HEK293 (cell line): ENCODE results near the gene ANO1.

Source experiments
- CTCF ChIA-PET: fragments of 350-600 bp; formaldehyde crosslinking; extraction: SDS; loops from one replicate; lab custom pipeline; 2021; ENCODE audit warnings: antibody characterized with exemption; lab: Yijun Ruan, JAX
- POLR2A ChIA-PET: fragments of 300-600 bp; formaldehyde crosslinking; extraction: SDS; loops from one replicate; lab custom pipeline; 2020; ENCODE audit warnings: antibody characterized with exemption, inconsistent platforms; lab: Yijun Ruan, JAX
- H3K27ac ChIP-seq: fragments of 200-500 bp; sonication (Bioruptor generic); 2 replicates; pipeline ENCODE4 v1.5.1; 2014; ENCODE audit warnings: low read depth, low read length, control low read depth, inconsistent platforms; ENCODE audit errors: extremely low read depth
- H3K36me3 ChIP-seq, 2 experiments: fragments of 200-500 bp in 1 of 2; sonication (Bioruptor generic) in 1 of 2; 1 replicate in 1 of 2; 2 replicates in 1 of 2; pipeline ENCODE4 v1.5.1; 2014 to 2017; ENCODE audit warnings: inconsistent platforms in 2 of 2, low read length in 2 of 2; ENCODE audit not compliant: control insufficient read depth in 2 of 2, insufficient read depth in 1 of 2
- H3K4me1 ChIP-seq: fragments of 200-500 bp; sonication (Bioruptor generic); 2 replicates; pipeline ENCODE4 v1.5.1; 2014; ENCODE audit warnings: mild to moderate bottlenecking, low read length, inconsistent platforms; ENCODE audit not compliant: control insufficient read depth, insufficient read depth
- H3K4me3 ChIP-seq: 2 replicates; pipeline ENCODE4 v1.5.1; 2011; ENCODE audit warnings: low read depth, mild to moderate bottlenecking, control low read depth, low read length, moderate library complexity
- H3K9me3 ChIP-seq: fragments of 200-500 bp; sonication (Bioruptor generic); 2 replicates; pipeline ENCODE4 v1.5.1; 2014; ENCODE audit warnings: low read depth, low read length, inconsistent platforms; ENCODE audit not compliant: control insufficient read depth, insufficient read depth
- KLF9 ChIP-seq: fragments of 450-650 bp; formaldehyde crosslinking; IDR thresholded peaks from 2 replicates; pipeline ENCODE4 v1.5.1; 2016; ENCODE audit warnings: missing biosample characterization, missing genetic modification characterization, low read depth
- PRDM10 ChIP-seq: fragments of 450-650 bp; formaldehyde crosslinking; IDR thresholded peaks from 2 replicates; pipeline ENCODE4 v1.5.1; 2016; ENCODE audit warnings: missing biosample characterization, missing genetic modification characterization
- ZBTB1 ChIP-seq: fragments of 450-650 bp; formaldehyde crosslinking; IDR thresholded peaks from 2 replicates; pipeline ENCODE4 v1.5.1; 2016; ENCODE audit warnings: missing biosample characterization, missing genetic modification characterization
- ZBTB21 ChIP-seq: fragments of 450-650 bp; formaldehyde crosslinking; IDR thresholded peaks from 2 replicates; pipeline ENCODE4 v1.5.1; 2017; ENCODE audit warnings: missing biosample characterization, missing genetic modification characterization
- ZNF112 ChIP-seq: fragments of 450-650 bp; formaldehyde crosslinking; IDR thresholded peaks from 2 replicates; pipeline ENCODE4 v1.5.0; 2017; ENCODE audit warnings: missing biosample characterization, missing genetic modification characterization
- ZNF121 ChIP-seq: fragments of 450-650 bp; formaldehyde crosslinking; IDR thresholded peaks from 2 replicates; pipeline ENCODE4 v1.5.1; 2016; ENCODE audit warnings: missing biosample characterization, missing genetic modification characterization
- ZNF138 ChIP-seq: fragments of 450-650 bp; formaldehyde crosslinking; IDR thresholded peaks from 2 replicates; pipeline ENCODE4 v1.5.1; 2016; ENCODE audit warnings: missing biosample characterization, missing genetic modification characterization, borderline replicate concordance
- ZNF223 ChIP-seq: fragments of 450-650 bp; formaldehyde crosslinking; IDR thresholded peaks from 2 replicates; pipeline ENCODE4 v1.5.1; 2016; ENCODE audit warnings: missing biosample characterization, missing genetic modification characterization
- ZNF24 ChIP-seq: fragments of 450-650 bp; formaldehyde crosslinking; IDR thresholded peaks from 2 replicates; pipeline ENCODE4 v1.5.1; 2016; ENCODE audit warnings: missing biosample characterization, missing genetic modification characterization
- ZNF335 ChIP-seq: fragments of 450-650 bp; formaldehyde crosslinking; conservative IDR thresholded peaks from 2 replicates; pipeline ENCODE4 v1.5.1; 2016; ENCODE audit warnings: missing biosample characterization, missing genetic modification characterization
- ZNF350 ChIP-seq: fragments of 450-650 bp; formaldehyde crosslinking; IDR thresholded peaks from 2 replicates; pipeline ENCODE4 v1.5.0; 2017; ENCODE audit warnings: missing biosample characterization, mild to moderate bottlenecking, missing genetic modification characterization
- ZNF366 ChIP-seq: fragments of 450-650 bp; formaldehyde crosslinking; conservative IDR thresholded peaks from 2 replicates; pipeline ENCODE4 v1.5.1; 2016; ENCODE audit warnings: missing biosample characterization, missing genetic modification characterization
- ZNF610 ChIP-seq: fragments of 450-650 bp; formaldehyde crosslinking; IDR thresholded peaks from 2 replicates; pipeline ENCODE4 v1.5.1; 2016; ENCODE audit warnings: missing biosample characterization, missing genetic modification characterization, borderline replicate concordance
- ZNF624 ChIP-seq: fragments of 450-650 bp; formaldehyde crosslinking; IDR thresholded peaks from 2 replicates; pipeline ENCODE4 v1.5.1; 2017; ENCODE audit warnings: missing biosample characterization, missing genetic modification characterization
- ZNF626 ChIP-seq: fragments of 450-650 bp; sonication (Bioruptor Pico); formaldehyde crosslinking; IDR thresholded peaks from 2 replicates; pipeline ENCODE4 v1.5.1; 2018; ENCODE audit warnings: missing biosample characterization, missing genetic modification characterization, inconsistent platforms
- ZNF677 ChIP-seq: fragments of 450-650 bp; IDR thresholded peaks from 2 replicates; pipeline ENCODE4 v1.5.0; 2018; ENCODE audit warnings: missing biosample characterization, mild to moderate bottlenecking, missing genetic modification characterization, moderate library complexity
- ZNF704 ChIP-seq: fragments of 450-650 bp; formaldehyde crosslinking; IDR thresholded peaks from 2 replicates; pipeline ENCODE4 v1.5.1; 2016; ENCODE audit warnings: missing biosample characterization, missing genetic modification characterization
- ZNF768 ChIP-seq: fragments of 450-650 bp; formaldehyde crosslinking; IDR thresholded peaks from 2 replicates; pipeline ENCODE4 v1.5.1; 2018; ENCODE audit warnings: missing biosample characterization, mild to moderate bottlenecking, missing genetic modification characterization
- TF ChIP-seq, protein P1 (sequence below): fragments of 450-650 bp; formaldehyde crosslinking; IDR thresholded peaks from 2 replicates; pipeline ENCODE4; 2016; ENCODE audit warnings: missing biosample characterization, missing genetic modification characterization
- TF ChIP-seq, protein P2 (sequence below): IDR thresholded peaks from 2 replicates; pipeline ENCODE4 v1.6.1; 2011; ENCODE audit warnings: mild to moderate bottlenecking, low read depth, low read length, borderline replicate concordance

Gene ANO1

GRCh38 chr11:70100280-70100603, 22.1 kb downstream of the ANO1 start:
- CTCF ChIA-PET, result interaction anchor here (1.6 kb wide), 1 partner anchor 17 kb away, joined by 4 read pairs; no protein-coding TSS in a partner anchor
- H3K36me3 ChIP-seq, result no peaks in the 10 kb centered on the region

DNA sequence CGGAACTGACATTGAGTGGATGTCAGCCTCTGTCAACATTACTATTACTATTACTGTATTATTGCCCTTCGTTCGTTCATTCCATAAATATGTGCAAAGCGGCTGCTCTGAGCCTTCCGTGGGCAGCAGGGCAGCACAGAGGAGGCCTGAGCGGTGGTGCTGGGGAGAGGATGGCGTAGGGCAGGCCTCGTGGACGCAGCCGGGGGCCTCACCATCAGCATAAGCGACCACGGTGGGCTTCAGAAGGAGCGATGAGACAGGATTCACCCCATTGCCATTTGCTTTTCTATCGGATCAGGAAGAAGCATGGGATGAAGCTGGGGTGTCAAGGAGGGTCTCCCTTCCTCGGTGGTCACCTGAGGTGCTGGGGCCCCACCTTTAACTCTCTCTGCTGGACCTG, 22.7 kb downstream of the ANO1 start:
- no peaks in the 10 kb centered on the region for H3K9me3 ChIP-seq
- no peak overlapping the region for H3K27ac ChIP-seq
- POLR2A ChIA-PET, result no interaction called here
- no peaks in the 10 kb centered on the region for H3K36me3 ChIP-seq
- CTCF ChIA-PET, result interaction anchor here (0.6 to 1.6 kb wide), 2 partner anchors 18 to 190 kb away, joined by 3 to 4 read pairs; no protein-coding TSS in a partner anchor
- no peaks in the 10 kb centered on the region; the same call in 1 of the 2 replicates for H3K4me1 ChIP-seq
- H3K4me3 ChIP-seq, result no peak overlapping the region
- TF ChIP-seq ZNF112 (tag by site-specific recombination) (no peak), ZNF121 (tag by site-specific recombination) (no peak), KLF9 (tag by site-specific recombination) (no peak), ZNF223 (no peak), ZNF768 (tag by site-specific recombination) (no peak), ZNF138 (tag by site-specific recombination) (no peak), ZBTB1 (tag by site-specific recombination) (no peak)
- TF ChIP-seq, protein P1, sequence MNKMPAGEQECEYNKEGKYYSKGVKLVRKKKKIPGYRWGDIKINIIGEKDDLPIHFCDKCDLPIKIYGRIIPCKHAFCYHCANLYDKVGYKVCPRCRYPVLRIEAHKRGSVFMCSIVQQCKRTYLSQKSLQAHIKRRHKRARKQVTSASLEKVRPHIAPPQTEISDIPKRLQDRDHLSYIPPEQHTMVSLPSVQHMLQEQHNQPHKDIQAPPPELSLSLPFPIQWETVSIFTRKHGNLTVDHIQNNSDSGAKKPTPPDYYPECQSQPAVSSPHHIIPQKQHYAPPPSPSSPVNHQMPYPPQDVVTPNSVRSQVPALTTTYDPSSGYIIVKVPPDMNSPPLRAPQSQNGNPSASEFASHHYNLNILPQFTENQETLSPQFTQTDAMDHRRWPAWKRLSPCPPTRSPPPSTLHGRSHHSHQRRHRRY (tag by site-specific recombination), result no peak

More at GRCh38 chr11:70100280-70100603, 22.1 kb downstream of the ANO1 start:
- no peak for TF ChIP-seq ZNF610 (tag by site-specific recombination)
- POLR2A ChIA-PET, result no interaction called here
- no peaks in the 10 kb centered on the region; the same call in 1 of the 2 replicates for H3K4me1 ChIP-seq
- H3K27ac ChIP-seq, result no peak overlapping the region
- no peaks in the 10 kb centered on the region for H3K9me3 ChIP-seq
- H3K4me3 ChIP-seq, result no peak overlapping the region

DNA sequence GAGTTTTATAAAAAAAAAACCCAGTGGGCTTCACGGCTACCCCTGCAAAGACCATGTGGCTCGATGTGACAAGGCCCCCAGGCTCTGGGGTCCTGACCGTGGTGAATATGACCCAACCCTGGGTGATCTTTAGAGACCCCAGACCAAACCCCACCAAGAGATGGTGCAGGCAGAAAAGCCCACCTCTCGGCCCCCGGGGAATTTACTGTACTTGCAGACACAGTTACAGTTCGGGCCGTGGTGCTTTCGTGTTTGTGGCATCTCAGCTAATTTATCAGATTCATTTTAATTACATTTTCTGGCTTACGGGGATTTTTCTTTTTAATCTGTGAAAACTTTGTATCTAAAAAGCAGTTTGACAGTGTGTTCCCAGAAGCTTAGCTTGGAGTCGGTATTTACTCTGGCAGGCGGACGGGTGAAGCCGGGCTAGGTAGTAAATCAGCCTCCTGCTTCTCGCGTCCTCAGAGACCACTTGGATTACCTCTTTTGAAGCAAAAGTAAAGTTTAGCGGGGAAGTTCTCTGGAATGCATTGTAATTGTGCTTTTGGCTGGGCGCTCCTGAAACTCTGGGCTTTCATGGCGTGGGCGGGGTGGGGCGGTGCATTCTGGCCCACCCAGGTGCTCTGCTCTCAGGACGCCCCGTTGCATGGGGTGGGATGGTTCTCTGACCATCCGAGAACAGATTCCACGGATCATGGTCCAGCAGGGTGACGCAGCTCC, 25.3 kb downstream of the ANO1 start:
- Histone ChIP-seq H3K4me1 (no peaks in the 10 kb centered on the region; the same call in 1 of the 2 replicates), H3K36me3 (no peaks in the 10 kb centered on the region), H3K27ac (no peak overlapping the region)

More for the DNA sequence above, 25.3 kb downstream of the ANO1 start:
- CTCF ChIA-PET, result interaction anchor here (0.6 kb wide), 1 partner anchor 21 kb away, joined by 4 read pairs; no protein-coding TSS in a partner anchor
- Histone ChIP-seq H3K4me3 (no peak overlapping the region), H3K9me3 (no peaks in the 10 kb centered on the region)
- POLR2A ChIA-PET, result no interaction called here
- TF ChIP-seq, protein P2, sequence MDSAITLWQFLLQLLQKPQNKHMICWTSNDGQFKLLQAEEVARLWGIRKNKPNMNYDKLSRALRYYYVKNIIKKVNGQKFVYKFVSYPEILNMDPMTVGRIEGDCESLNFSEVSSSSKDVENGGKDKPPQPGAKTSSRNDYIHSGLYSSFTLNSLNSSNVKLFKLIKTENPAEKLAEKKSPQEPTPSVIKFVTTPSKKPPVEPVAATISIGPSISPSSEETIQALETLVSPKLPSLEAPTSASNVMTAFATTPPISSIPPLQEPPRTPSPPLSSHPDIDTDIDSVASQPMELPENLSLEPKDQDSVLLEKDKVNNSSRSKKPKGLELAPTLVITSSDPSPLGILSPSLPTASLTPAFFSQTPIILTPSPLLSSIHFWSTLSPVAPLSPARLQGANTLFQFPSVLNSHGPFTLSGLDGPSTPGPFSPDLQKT, result no peak
- TF ChIP-seq ZNF350 (no peak), ZNF704 (tag by site-specific recombination) (no peak), ZNF366 (tag by site-specific recombination) (no peak), ZNF677 (tag by site-specific recombination) (no peak), ZNF24 (tag by site-specific recombination) (no peak), ZNF335 (no peak), ZNF626 (no peak), PRDM10 (tag by site-specific recombination) (no peak), ZBTB21 (no peak), ZNF624 (tag by site-specific recombination) (no peak)
